Brain microvascular endothelial cell (primary cell): Measurements from ENCODE around the gene ADCY3.

Experiments used
- DNase-seq: peaks from one replicate; pipeline ENCODE4 v3.0.0-alpha.2; 2020
- H3K27ac ChIP-seq: fragments of 250-450 bp; sonication (Bioruptor Pico); 2 replicates; pipeline ENCODE4 v1.5.1; 2020; ENCODE audit warnings: mild to moderate bottlenecking, moderate library complexity
- H3K27me3 ChIP-seq: fragments of 250-450 bp; sonication (Bioruptor Pico); replicated peaks from 2 replicates; pipeline ENCODE4 v1.5.1; 2020; ENCODE audit warnings: mild to moderate bottlenecking
- H3K36me3 ChIP-seq: fragments of 250-450 bp; sonication (Bioruptor Pico); replicated peaks from 2 replicates; pipeline ENCODE4 v1.5.1; 2020; ENCODE audit warnings: mild to moderate bottlenecking
- H3K4me3 ChIP-seq: 2 replicates; pipeline ENCODE4 v1.5.1; 2011; ENCODE audit warnings: low read depth, mild to moderate bottlenecking, control low read depth, low read length, moderate library complexity
- in situ Hi-C: cut with HindIII; loops from 2 replicates; pipeline ENCODE4 v1.10.0; 2017; ENCODE audit warnings: low sequenced_read_pairs, low pct_ligation_motif_present
- TF ChIP-seq, protein P1 (sequence below): IDR thresholded peaks from 2 replicates; pipeline ENCODE4 v1.5.1; 2011; ENCODE audit warnings: low read depth, mild to moderate bottlenecking, moderate library complexity, low read length, control low read depth, inconsistent platforms; ENCODE audit errors: missing control alignments

Gene ADCY3

DNA sequence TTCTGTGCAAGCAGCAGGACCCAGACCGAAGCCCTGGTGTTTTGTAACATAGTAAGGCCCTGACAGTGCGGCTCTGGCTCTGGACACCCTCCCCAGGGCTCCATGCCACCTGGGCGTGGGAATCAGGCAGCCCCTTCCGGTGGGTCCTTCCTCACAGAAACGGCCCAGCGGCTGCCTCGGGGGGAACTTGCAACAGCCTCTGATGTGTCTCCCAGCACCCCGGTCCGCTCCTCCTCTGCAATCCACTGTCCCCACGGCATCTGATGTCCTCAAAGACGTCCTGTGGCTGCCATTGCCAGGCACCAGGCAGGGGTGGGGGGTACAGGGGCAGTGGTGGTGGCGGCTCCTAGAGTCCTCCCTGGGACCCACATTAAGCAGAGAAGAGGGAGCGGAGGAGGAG, 68.0 kb downstream of the ADCY3 start:
- TF ChIP-seq, protein P1, sequence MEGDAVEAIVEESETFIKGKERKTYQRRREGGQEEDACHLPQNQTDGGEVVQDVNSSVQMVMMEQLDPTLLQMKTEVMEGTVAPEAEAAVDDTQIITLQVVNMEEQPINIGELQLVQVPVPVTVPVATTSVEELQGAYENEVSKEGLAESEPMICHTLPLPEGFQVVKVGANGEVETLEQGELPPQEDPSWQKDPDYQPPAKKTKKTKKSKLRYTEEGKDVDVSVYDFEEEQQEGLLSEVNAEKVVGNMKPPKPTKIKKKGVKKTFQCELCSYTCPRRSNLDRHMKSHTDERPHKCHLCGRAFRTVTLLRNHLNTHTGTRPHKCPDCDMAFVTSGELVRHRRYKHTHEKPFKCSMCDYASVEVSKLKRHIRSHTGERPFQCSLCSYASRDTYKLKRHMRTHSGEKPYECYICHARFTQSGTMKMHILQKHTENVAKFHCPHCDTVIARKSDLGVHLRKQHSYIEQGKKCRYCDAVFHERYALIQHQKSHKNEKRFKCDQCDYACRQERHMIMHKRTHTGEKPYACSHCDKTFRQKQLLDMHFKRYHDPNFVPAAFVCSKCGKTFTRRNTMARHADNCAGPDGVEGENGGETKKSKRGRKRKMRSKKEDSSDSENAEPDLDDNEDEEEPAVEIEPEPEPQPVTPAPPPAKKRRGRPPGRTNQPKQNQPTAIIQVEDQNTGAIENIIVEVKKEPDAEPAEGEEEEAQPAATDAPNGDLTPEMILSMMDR = no peak
- H3K27ac ChIP-seq = no peak overlapping the region
- DNase-seq = no peak
- no peak overlapping the region for H3K4me3 ChIP-seq
- H3K27me3 ChIP-seq = no peaks in the 10 kb centered on the region
- in situ Hi-C loops = no loop called here
- H3K36me3 ChIP-seq = no peaks in the 10 kb centered on the region

DNA sequence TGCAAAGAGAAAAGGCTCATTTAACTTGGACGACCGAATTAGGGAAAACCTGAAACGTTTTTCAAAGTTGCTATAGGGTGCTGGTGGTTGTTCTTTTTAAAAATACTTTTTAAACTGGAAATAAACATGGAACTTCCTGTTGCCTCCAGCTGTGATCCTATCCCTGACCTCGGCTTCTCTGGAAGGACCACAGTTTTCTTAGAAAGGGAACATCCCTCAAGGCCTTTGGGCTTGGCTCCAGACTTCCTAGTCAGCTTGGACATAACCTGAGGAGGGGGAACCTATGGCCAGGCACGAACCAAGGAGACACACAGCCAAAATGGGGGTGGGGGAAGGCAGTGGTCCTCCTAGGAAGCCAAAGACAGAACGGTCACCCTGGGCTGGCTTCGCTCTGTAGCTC, 69.1 kb downstream of the ADCY3 start:
- in situ Hi-C loops = no loop called here

DNA sequence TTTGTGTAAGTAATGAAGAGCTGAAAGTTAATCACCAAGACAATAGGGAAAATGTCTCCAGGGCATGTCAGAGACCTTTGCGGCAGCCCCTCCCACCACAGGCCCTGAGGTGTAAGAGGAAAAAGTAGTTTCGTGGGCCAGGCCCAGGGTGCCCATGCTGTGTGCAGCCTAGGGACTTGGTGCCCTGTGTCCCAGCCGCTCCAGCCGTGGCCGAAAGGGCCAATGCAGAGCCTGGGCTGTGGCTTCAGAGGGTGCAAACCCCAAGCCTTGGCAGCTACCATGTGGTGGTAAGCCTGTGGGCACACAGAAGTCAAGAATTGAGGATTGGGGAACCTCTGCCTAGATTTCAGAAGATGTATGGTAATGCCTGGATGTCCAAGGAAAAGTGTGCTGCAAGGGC, 74.3 kb downstream of the ADCY3 start:
- Histone ChIP-seq H3K27ac (no peak overlapping the region), H3K4me3 (no peak overlapping the region), H3K27me3 (no peaks in the 10 kb centered on the region), H3K36me3 (no peaks in the 10 kb centered on the region)
- no peak for DNase-seq
- TF ChIP-seq, protein P1 = no peak
- in situ Hi-C loops = no loop called here

More for the DNA sequence above, 69.1 kb downstream of the ADCY3 start:
- TF ChIP-seq, protein P1 = no peak
- no peak overlapping the region for H3K4me3 ChIP-seq
- H3K27ac ChIP-seq = no peak overlapping the region
- H3K36me3 ChIP-seq = no peaks in the 10 kb centered on the region
- DNase-seq = no peak
- no peaks in the 10 kb centered on the region for H3K27me3 ChIP-seq

DNA sequence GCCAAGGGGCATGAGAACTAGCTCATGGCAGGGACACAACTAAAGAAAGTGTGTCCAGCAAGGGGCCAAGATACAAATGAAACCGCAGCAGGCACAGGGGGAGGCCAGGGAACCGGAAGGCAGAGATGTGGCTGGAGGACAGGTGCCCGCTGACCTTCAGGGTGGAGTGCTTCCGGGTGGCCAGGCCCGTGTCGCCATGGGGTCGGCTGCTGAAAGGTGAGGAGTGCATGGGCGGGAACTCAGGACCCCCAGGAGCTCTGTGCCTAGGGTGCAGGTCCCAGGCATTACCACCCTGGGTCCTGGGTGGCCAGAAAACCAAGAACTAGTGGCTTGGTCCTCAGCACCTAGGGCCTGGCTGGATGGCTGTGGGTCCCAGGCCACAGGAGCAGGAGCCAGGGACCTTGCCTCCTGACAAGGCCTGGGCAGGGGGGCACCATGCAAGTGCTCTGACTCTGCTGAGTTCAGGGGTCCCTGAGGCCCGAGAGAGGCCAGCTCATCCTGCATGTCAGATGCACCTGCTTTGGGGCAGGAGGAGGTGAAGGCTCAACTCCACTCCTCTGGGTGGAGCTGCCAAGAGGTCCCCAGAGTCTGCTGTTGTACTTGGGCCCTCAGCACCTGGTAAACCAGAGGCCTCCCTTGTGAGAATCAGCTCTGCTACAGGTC, 75.9 kb downstream of the ADCY3 start:
- H3K27me3 ChIP-seq = no peaks in the 10 kb centered on the region
- no peak for DNase-seq
- TF ChIP-seq, protein P1 = no peak
- in situ Hi-C loops = no loop called here
- H3K27ac ChIP-seq = no peak overlapping the region
- no peaks in the 10 kb centered on the region for H3K36me3 ChIP-seq
- no peak overlapping the region for H3K4me3 ChIP-seq

DNA sequence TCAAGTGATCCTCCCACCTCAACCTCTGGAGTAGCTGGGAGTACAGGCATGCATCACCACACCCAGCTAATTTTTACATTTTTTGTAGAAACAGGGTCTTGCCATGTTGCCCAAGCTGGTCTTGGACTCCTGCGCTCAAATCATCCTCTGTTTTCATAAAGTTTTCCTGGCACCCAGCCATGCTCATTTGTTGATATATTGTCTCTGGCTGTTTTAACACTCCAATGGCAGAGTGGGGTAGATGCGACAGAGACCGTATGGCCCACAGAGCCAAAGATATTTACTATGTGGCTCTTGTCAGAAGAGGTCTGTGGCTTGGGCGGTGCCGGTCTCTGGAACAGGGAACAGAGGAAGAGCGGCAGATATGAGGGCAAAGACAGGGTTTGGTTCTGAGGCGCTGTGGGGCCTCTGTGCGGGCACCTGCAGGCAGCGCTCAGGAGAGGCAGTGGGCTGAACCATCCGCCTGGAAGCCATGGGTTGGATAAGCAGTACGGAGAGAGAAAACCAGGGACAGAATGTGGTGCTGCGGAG, 76.6 kb downstream of the ADCY3 start:
- Histone ChIP-seq H3K4me3 (no peak overlapping the region), H3K36me3 (no peaks in the 10 kb centered on the region), H3K27ac (no peak overlapping the region), H3K27me3 (no peaks in the 10 kb centered on the region)
- TF ChIP-seq, protein P1 = no peak
- no peak for DNase-seq
- in situ Hi-C loops = no loop called here
